Measurements from ENCODE around the gene NKD2.

GRCh38 chr5:1017056-1017455 lies 8.5 kb downstream of the NKD2 start:
- TF ChIP-seq CTCF (IDR thresholded peaks at IDR 0.05) = no peak
- TF ChIP-seq ZFX (IDR thresholded peaks at IDR 0.05; ENCODE audit: borderline replicate concordance) = no peak
